ENCODE results near the gene SLIT3. TPM values are rescaled to one million over a fixed set of nuclear protein-coding genes. Genes with fewer than 3 reads are reported as not detected.

The SLIT3 gene
- total and polyA plus RNA-seq, 10 of the 15 experiments (the other 5 are each of a cell fraction or from before 2014, with no cell fraction given) = 0.05 TPM; not detected in 9

DNA sequence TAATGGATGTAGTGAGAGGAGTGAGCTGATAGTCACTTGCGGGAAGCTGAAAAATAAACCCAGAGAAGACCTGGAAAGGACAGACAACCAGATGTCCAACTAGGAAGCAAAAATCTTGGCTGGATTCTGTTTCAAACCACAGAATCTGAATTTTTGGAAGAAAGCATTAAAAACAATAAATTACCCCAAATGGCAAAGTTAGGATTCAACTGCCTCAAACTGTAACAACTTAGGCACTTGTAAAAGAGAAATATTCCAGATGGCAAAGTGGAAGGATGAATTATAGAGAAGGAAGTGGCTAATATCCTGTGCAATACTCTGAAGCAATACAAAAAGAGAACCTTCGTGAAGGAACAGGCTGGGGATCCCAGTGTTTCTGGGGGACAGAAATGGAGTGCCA lies 46.8 kb upstream of the SLIT3 start:
- no peak overlapping the region for H3K4me3 ChIP-seq
- in situ Hi-C loops (cut with MboI) = no loop called here
- no peaks in the 10 kb centered on the region for H3K79me2 ChIP-seq (ENCODE audit: control insufficient read depth, insufficient read depth, low read length)
- no peak overlapping the region for H3K27ac ChIP-seq (ENCODE audit: control insufficient read depth, insufficient read depth)
- no peak for FAIRE-seq
- TF ChIP-seq ESRRA (IDR thresholded peaks at IDR 0.05; ENCODE audit: low read length) (no peak), MYC (IDR thresholded peaks at IDR 0.05; ENCODE audit: insufficient read depth, insufficient read length, insufficient replicate concordance, low read length, severe bottlenecking) (no peak), LARP7 (IDR thresholded peaks at IDR 0.05) (no peak), MTA2 (IDR thresholded peaks at IDR 0.05; ENCODE audit: low read depth) (no peak), SMARCA5 (IDR thresholded peaks at IDR 0.05) (no peak), CBX5 (IDR thresholded peaks at IDR 0.05; ENCODE audit: low read depth) (no peak), EGR1 (IDR thresholded peaks at IDR 0.05; ENCODE audit: borderline replicate concordance in 1 of 2, low read depth in 2 of 2, low read length in 2 of 2) (no peak), SIN3A (IDR thresholded peaks at IDR 0.05; ENCODE audit: low read depth, low read length) (no peak), ZNF274 (IDR thresholded peaks at IDR 0.05; ENCODE audit: insufficient read depth, insufficient read length) (no peak), CBX3 (IDR thresholded peaks at IDR 0.05; ENCODE audit: borderline replicate concordance, low read depth) (no peak), DPF2 (IDR thresholded peaks at IDR 0.05) (no peak), BHLHE40 (IDR thresholded peaks at IDR 0.05; ENCODE audit: borderline replicate concordance in 1 of 2, low read depth in 2 of 2, low read length in 1 of 2) (no peak), SMC3 (IDR thresholded peaks at IDR 0.05; ENCODE audit: borderline replicate concordance, low read length) (no peak), HDGF (IDR thresholded peaks at IDR 0.05) (no peak), SMAD1 (IDR thresholded peaks at IDR 0.05; ENCODE audit: low read depth, partially characterized antibody) (no peak), NFYA (IDR thresholded peaks at IDR 0.05; ENCODE audit: borderline replicate concordance, low read depth, low read length) (no peak), FOS (IDR thresholded peaks at IDR 0.05; ENCODE audit: borderline replicate concordance, extremely low read depth, insufficient read length) (no peak)
- TF ChIP-seq, protein P1, sequence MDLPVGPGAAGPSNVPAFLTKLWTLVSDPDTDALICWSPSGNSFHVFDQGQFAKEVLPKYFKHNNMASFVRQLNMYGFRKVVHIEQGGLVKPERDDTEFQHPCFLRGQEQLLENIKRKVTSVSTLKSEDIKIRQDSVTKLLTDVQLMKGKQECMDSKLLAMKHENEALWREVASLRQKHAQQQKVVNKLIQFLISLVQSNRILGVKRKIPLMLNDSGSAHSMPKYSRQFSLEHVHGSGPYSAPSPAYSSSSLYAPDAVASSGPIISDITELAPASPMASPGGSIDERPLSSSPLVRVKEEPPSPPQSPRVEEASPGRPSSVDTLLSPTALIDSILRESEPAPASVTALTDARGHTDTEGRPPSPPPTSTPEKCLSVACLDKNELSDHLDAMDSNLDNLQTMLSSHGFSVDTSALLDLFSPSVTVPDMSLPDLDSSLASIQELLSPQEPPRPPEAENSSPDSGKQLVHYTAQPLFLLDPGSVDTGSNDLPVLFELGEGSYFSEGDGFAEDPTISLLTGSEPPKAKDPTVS (IDR thresholded peaks at IDR 0.05; ENCODE audit: low read depth, low read length) = no peak
- TF ChIP-seq, protein P2, sequence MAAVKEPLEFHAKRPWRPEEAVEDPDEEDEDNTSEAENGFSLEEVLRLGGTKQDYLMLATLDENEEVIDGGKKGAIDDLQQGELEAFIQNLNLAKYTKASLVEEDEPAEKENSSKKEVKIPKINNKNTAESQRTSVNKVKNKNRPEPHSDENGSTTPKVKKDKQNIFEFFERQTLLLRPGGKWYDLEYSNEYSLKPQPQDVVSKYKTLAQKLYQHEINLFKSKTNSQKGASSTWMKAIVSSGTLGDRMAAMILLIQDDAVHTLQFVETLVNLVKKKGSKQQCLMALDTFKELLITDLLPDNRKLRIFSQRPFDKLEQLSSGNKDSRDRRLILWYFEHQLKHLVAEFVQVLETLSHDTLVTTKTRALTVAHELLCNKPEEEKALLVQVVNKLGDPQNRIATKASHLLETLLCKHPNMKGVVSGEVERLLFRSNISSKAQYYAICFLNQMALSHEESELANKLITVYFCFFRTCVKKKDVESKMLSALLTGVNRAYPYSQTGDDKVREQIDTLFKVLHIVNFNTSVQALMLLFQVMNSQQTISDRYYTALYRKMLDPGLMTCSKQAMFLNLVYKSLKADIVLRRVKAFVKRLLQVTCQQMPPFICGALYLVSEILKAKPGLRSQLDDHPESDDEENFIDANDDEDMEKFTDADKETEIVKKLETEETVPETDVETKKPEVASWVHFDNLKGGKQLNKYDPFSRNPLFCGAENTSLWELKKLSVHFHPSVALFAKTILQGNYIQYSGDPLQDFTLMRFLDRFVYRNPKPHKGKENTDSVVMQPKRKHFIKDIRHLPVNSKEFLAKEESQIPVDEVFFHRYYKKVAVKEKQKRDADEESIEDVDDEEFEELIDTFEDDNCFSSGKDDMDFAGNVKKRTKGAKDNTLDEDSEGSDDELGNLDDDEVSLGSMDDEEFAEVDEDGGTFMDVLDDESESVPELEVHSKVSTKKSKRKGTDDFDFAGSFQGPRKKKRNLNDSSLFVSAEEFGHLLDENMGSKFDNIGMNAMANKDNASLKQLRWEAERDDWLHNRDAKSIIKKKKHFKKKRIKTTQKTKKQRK (IDR thresholded peaks at IDR 0.05; ENCODE audit: low read depth, low read length) = no peak
- no peaks in the 10 kb centered on the region; the same call in 1 of the 2 replicates for H4K20me1 ChIP-seq (ENCODE audit: control insufficient read depth, insufficient read depth)
- no peak for DNase-seq (ENCODE audit: low read depth, low spot score)
- no peak for ATAC-seq
- WGBS (ENCODE audit: insufficient coverage, insufficient replicate concordance, low lambda C conversion rate, missing lambda C conversion rate) = 50% methylated on average over 2 of the region's 2 CpGs
- no peak overlapping the region for H2AFZ ChIP-seq (ENCODE audit: control insufficient read depth, low read depth, low read length)
- ChIA-PET POLR2A (no interaction called here), CTCF (no interaction called here), RAD21 (ENCODE audit: unreplicated experiment) (no interaction called here), SMC1A (ENCODE audit: uncharacterized antibody, unreplicated experiment) (no interaction called here)
- no TSS peak for BruUV-seq (replicated peaks)
- H3K27me3 ChIP-seq (replicated peaks in 1 of 2; ENCODE audit: control insufficient read depth in 2 of 2, insufficient read depth in 2 of 2, low read length in 1 of 2) = peaks cover 2% of the 10 kb centered on the region in 2 experiments; a peak in 1 of 4 replicates
- intact Hi-C loops (cut with micrococcal nuclease; ENCODE audit: unreplicated experiment) = loop anchor here (10.0 kb wide), 1 partner anchor 227 kb away; no protein-coding TSS in a partner anchor
- no peak overlapping the region for H3K9ac ChIP-seq (ENCODE audit: control insufficient read depth, insufficient read depth, low read length)
- H3K36me3 ChIP-seq (ENCODE audit: control insufficient read depth in 2 of 2, insufficient read depth in 2 of 2, low read length in 1 of 2) = no peaks in the 10 kb centered on the region
- no peaks in the 10 kb centered on the region for H3K9me3 ChIP-seq (replicated peaks; ENCODE audit: control insufficient read depth, insufficient read depth, low read length)
- H3K4me1 ChIP-seq (ENCODE audit: control insufficient read depth, insufficient read depth, low read length) = no peaks in the 10 kb centered on the region
- no peak overlapping the region for H3K4me2 ChIP-seq (ENCODE audit: control insufficient read depth, insufficient read depth)
